Stimulated activated naive CD8-positive, alpha-beta T cell treated with anti-CD3 and anti-CD28 coated beads, Interleukin-15, amount 100 ng/mL, for 72 hours (primary cell): ENCODE measurements around the gene LNX2.

ENCODE experiments used
- ATAC-seq: fragments of 150-1000 bp; cut with Tn5 transposase; 2 replicates; pipeline ENCODE4 v1.10.0; 2021; ENCODE audit warnings: mild to moderate bottlenecking, moderate library complexity
- DNase-seq, 2 donors: peaks; one replicate each; pipeline ENCODE4 v3.0.0; 2021 to 2022
- H3K27ac Mint-ChIP-seq, 2 donors: one replicate each; pipeline ENCODE4 v1.8.0; 2022; ENCODE audit warnings: mild to moderate bottlenecking in 2 of 2, mixed read lengths in 2 of 2, moderate library complexity in 2 of 2
- H3K27me3 Mint-ChIP-seq: one replicate; pipeline ENCODE4 v1.8.0; 2022; ENCODE audit warnings: mixed read lengths
- H3K4me1 Mint-ChIP-seq: one replicate; pipeline ENCODE4 v1.8.0; 2022; ENCODE audit warnings: mild to moderate bottlenecking, mixed read lengths
- H3K4me3 Mint-ChIP-seq, 2 donors: one replicate each; pipeline ENCODE4 v1.8.0; 2022; ENCODE audit warnings: mild to moderate bottlenecking in 2 of 2, mixed read lengths in 2 of 2, moderate library complexity in 1 of 2
- H3K9me3 Mint-ChIP-seq, 2 donors: one replicate each; pipeline ENCODE4 v1.8.0; 2022; ENCODE audit warnings: mixed read lengths in 2 of 2

Gene LNX2

GRCh38 chr13:27524981-27525975 lies 95.1 kb downstream of the LNX2 start:
- Mint-ChIP-seq H3K27me3 (peaks cover 17% of the 10 kb centered on the region), H3K4me3 (no peak overlapping the region), H3K27ac (peak overlapping the region in 1 of 2 donors; percentile 71), H3K9me3 (peaks cover 0 to 14% of the 10 kb centered on the region in 2 donors), H3K4me1 (peaks cover 9% of the 10 kb centered on the region)
- DNase-seq (no peak), ATAC-seq (no peak)

- ATAC-seq (no peak), DNase-seq (no peak)
- H3K9me3 Mint-ChIP-seq = peaks cover 0 to 9% of the 10 kb centered on the region in 2 donors
- peaks cover 9% of the 10 kb centered on the region for H3K4me1 Mint-ChIP-seq
- no peak overlapping the region for H3K27ac Mint-ChIP-seq
- peaks cover 17% of the 10 kb centered on the region for H3K27me3 Mint-ChIP-seq
- H3K4me3 Mint-ChIP-seq = no peak overlapping the region
Measured at GRCh38 chr13:27523346-27524073, 96.8 kb downstream of the LNX2 start.

- H3K27ac Mint-ChIP-seq = no peak overlapping the region
- no peak for DNase-seq
- peaks cover 17% of the 10 kb centered on the region for H3K27me3 Mint-ChIP-seq
- peaks cover 9% of the 10 kb centered on the region for H3K4me1 Mint-ChIP-seq
- no peak overlapping the region for H3K4me3 Mint-ChIP-seq
- ATAC-seq = no peak
- peaks cover 0 to 3% of the 10 kb centered on the region in 2 donors for H3K9me3 Mint-ChIP-seq
Measured at GRCh38 chr13:27522847-27523246, 97.5 kb downstream of the LNX2 start.

- Mint-ChIP-seq H3K4me1 (no peaks in the 10 kb centered on the region), H3K4me3 (no peak overlapping the region), H3K27ac (no peak overlapping the region), H3K27me3 (peaks cover 6% of the 10 kb centered on the region), H3K9me3 (no peaks in the 10 kb centered on the region)
- DNase-seq (no peak), ATAC-seq (no peak)
Measured at GRCh38 chr13:27516103-27516502, 104.2 kb downstream of the LNX2 start.

- Mint-ChIP-seq H3K9me3 (no peaks in the 10 kb centered on the region), H3K27me3 (peaks cover 6% of the 10 kb centered on the region), H3K4me1 (no peaks in the 10 kb centered on the region), H3K4me3 (no peak overlapping the region), H3K27ac (peak overlapping the region in 1 of 2 donors; percentile 82)
- no peak for ATAC-seq
- no peak for DNase-seq
Measured at GRCh38 chr13:27510082-27510481, 110.2 kb downstream of the LNX2 start.

- no peaks in the 10 kb centered on the region for H3K4me1 Mint-ChIP-seq
- no peak overlapping the region for H3K27ac Mint-ChIP-seq
- peaks cover 6% of the 10 kb centered on the region for H3K27me3 Mint-ChIP-seq
- H3K4me3 Mint-ChIP-seq = no peak overlapping the region
- H3K9me3 Mint-ChIP-seq = no peaks in the 10 kb centered on the region
- ATAC-seq (no peak), DNase-seq (no peak)
Measured at GRCh38 chr13:27508802-27509201, 111.5 kb downstream of the LNX2 start.

- no peak overlapping the region for H3K4me3 Mint-ChIP-seq
- DNase-seq (no peak), ATAC-seq (no peak)
- H3K27ac Mint-ChIP-seq = no peak overlapping the region
- no peaks in the 10 kb centered on the region for H3K9me3 Mint-ChIP-seq
- H3K4me1 Mint-ChIP-seq = no peaks in the 10 kb centered on the region
- no peaks in the 10 kb centered on the region for H3K27me3 Mint-ChIP-seq
Measured at GRCh38 chr13:27505792-27506191, 114.5 kb downstream of the LNX2 start.

GRCh38 chr13:27504868-27505194 lies 115.5 kb downstream of the LNX2 start:
- Mint-ChIP-seq H3K4me1 (no peaks in the 10 kb centered on the region), H3K9me3 (no peaks in the 10 kb centered on the region), H3K4me3 (no peak overlapping the region), H3K27me3 (no peaks in the 10 kb centered on the region), H3K27ac (no peak overlapping the region)
- DNase-seq = no peak
- no peak for ATAC-seq

GRCh38 chr13:27504128-27504867 lies 116.0 kb downstream of the LNX2 start:
- no peak overlapping the region for H3K4me3 Mint-ChIP-seq

GRCh38 chr13:27500806-27501534 lies 119.4 kb downstream of the LNX2 start:
- no peaks in the 10 kb centered on the region for H3K27me3 Mint-ChIP-seq
- no peak for DNase-seq
- no peaks in the 10 kb centered on the region for H3K4me1 Mint-ChIP-seq
- no peak overlapping the region for H3K27ac Mint-ChIP-seq
- ATAC-seq = no peak
- no peaks in the 10 kb centered on the region for H3K9me3 Mint-ChIP-seq
- no peak overlapping the region for H3K4me3 Mint-ChIP-seq

More at GRCh38 chr13:27504128-27504867, 116.0 kb downstream of the LNX2 start:
- Mint-ChIP-seq H3K27me3 (no peaks in the 10 kb centered on the region), H3K27ac (no peak overlapping the region), H3K9me3 (no peaks in the 10 kb centered on the region), H3K4me1 (no peaks in the 10 kb centered on the region)
- DNase-seq (no peak), ATAC-seq (no peak)

GRCh38 chr13:27497563-27498230 lies 122.6 kb downstream of the LNX2 start:
- no peaks in the 10 kb centered on the region for H3K4me1 Mint-ChIP-seq
- H3K27ac Mint-ChIP-seq = no peak overlapping the region
- DNase-seq = no peak
- no peak overlapping the region for H3K4me3 Mint-ChIP-seq
- no peak for ATAC-seq
- H3K9me3 Mint-ChIP-seq = no peaks in the 10 kb centered on the region
- H3K27me3 Mint-ChIP-seq = no peaks in the 10 kb centered on the region

GRCh38 chr13:27496536-27497273 lies 123.6 kb downstream of the LNX2 start:
- H3K27ac Mint-ChIP-seq = no peak overlapping the region
- no peak for ATAC-seq

GRCh38 chr13:27496006-27496405 lies 124.3 kb downstream of the LNX2 start:
- DNase-seq (no peak), ATAC-seq (no peak)
- H3K9me3 Mint-ChIP-seq = no peaks in the 10 kb centered on the region
- H3K4me1 Mint-ChIP-seq = no peaks in the 10 kb centered on the region
- H3K4me3 Mint-ChIP-seq = no peak overlapping the region
- H3K27me3 Mint-ChIP-seq = no peaks in the 10 kb centered on the region
- H3K27ac Mint-ChIP-seq = no peak overlapping the region

More at GRCh38 chr13:27496536-27497273, 123.6 kb downstream of the LNX2 start:
- no peaks in the 10 kb centered on the region for H3K4me1 Mint-ChIP-seq
- no peaks in the 10 kb centered on the region for H3K9me3 Mint-ChIP-seq
- no peak for DNase-seq
- H3K27me3 Mint-ChIP-seq = no peaks in the 10 kb centered on the region
- no peak overlapping the region for H3K4me3 Mint-ChIP-seq
